Psoas muscle (tissue), 8 donors: Measurements from ENCODE around the gene CMTM1. TPM values are rescaled to one million over a fixed set of nuclear protein-coding genes. Genes with fewer than 3 reads are reported as not detected.

Source experiments
- ATAC-seq, 4 donors: fragments of 200-7000 bp; cut with Tn5 transposase; one replicate each; pipeline ENCODE4 v1.9.1; 2020; ENCODE audit warnings: moderate library complexity in 3 of 4, mild to moderate bottlenecking in 2 of 4
- DNase-seq, 2 donors: peaks; one replicate each; pipeline ENCODE4 v3.0.0-alpha.2; 2020
- H3K27ac ChIP-seq: fragments of 200-600 bp; one replicate; pipeline ENCODE4 v1.8.0; 2022
- H3K27me3 ChIP-seq, 3 donors: fragments of 200-600 bp in 1 of 3; one replicate each; pipeline versions ENCODE4 v1.6.1 to v1.8.0; 2013 to 2022; ENCODE audit warnings: low read length in 2 of 3, mild to moderate bottlenecking in 2 of 3, moderate library complexity in 1 of 3; ENCODE audit not compliant: insufficient read depth in 3 of 3
- H3K36me3 ChIP-seq, 2 donors: fragments of 200-600 bp in 1 of 2; one replicate each; pipeline versions ENCODE4 v1.6.1 to v1.8.0; 2013 to 2022; ENCODE audit warnings: low read depth in 1 of 2, mild to moderate bottlenecking in 1 of 2, moderate library complexity in 1 of 2; ENCODE audit not compliant: insufficient read depth in 1 of 2
- H3K4me1 ChIP-seq: fragments of 200-600 bp; one replicate; pipeline ENCODE4 v1.8.0; 2022
- H3K4me3 ChIP-seq: fragments of 200-600 bp; one replicate; pipeline ENCODE4 v1.8.0; 2022; ENCODE audit warnings: mild to moderate bottlenecking
- H3K9me3 ChIP-seq: fragments of 200-600 bp; one replicate; pipeline ENCODE4 v1.8.0; 2022
- CTCF ChIP-seq: fragments of 200-600 bp; IDR thresholded peaks from one replicate; pipeline ENCODE4 v1.8.0; 2022; ENCODE audit warnings: antibody characterized with exemption
- WGBS, 3 donors: extraction: QIAGEN DNeasy Blood & Tissue Kit; methylation state at CpG; one replicate each; pipeline versions ENCODE4 v1.1.6 to v1.1.7; 2013; 5-methylcytosine and 5-hydroxymethylcytosine counted together
- intact Hi-C, 2 donors: fragments of 100-400 bp; cut with DNase I; formaldehyde crosslinking; loops; one replicate each; pipeline versions ENCODE4 v1.11.0 to v1.14.2; 2022
- polyA plus RNA-seq, 3 donors: library from polyadenylated mRNA; stranded (reverse); fragments of 200-250 nt; gene quantifications; one replicate each; pipeline ENCODE4 v1.2.3, GENCODE V29; 2013
- total RNA-seq, 4 donors: library from RNA; stranded (reverse); fragmentation: NEBNext Ultra II Directional in 2 of 4; extraction: Animal tissue kit (Norgen Biotek cat#: 25700) in 2 of 4; gene quantifications; one replicate each; pipeline versions ENCODE4 v1.2.1 to v1.2.4, GENCODE V29; 2021 to 2023
- donor health status: healthy with polysubstance abuse.
- donor health status: DM: no; HTN: no; CAD: no; lungs with moderate emphysema.
- donor health status: Bipolar disorder and iron deficiency.
- donor health status: healthy.
- donor health status: DM: yes; HTN: yes; CAD: no.
- donor health status: DM: no; HTN: no; CAD: no.
- donor health status: DM: no; HTN: no; CAD: no.
- donor health status: DM: yes; HTN: yes; CAD: no.

CMTM1 gene
- total and polyA plus RNA-seq, 7 donors, result 0.04 to 1.1 (median 0.50) TPM; not detected in 3

- H3K4me1 ChIP-seq, result no peaks in the 10 kb centered on the region
- H3K4me3 ChIP-seq, result no peak overlapping the region
- 58 to 66% (median 60%) methylated on average over 3 of the region's 3 CpGs for WGBS, 3 donors
- H3K36me3 ChIP-seq, result no peaks in the 10 kb centered on the region
- TF ChIP-seq CTCF, result no peak
- ATAC-seq (no peak), DNase-seq (no peak)
- H3K27me3 ChIP-seq, result peaks cover 0 to 11% (median 0%) of the 10 kb centered on the region in 3 donors
- intact Hi-C loops, result no loop called here
- H3K9me3 ChIP-seq, result no peaks in the 10 kb centered on the region
- no peak overlapping the region for H3K27ac ChIP-seq
These were observed 31.9 kb downstream of the CMTM1 start for GRCh38 chr16:66598111-66598510.

DNA sequence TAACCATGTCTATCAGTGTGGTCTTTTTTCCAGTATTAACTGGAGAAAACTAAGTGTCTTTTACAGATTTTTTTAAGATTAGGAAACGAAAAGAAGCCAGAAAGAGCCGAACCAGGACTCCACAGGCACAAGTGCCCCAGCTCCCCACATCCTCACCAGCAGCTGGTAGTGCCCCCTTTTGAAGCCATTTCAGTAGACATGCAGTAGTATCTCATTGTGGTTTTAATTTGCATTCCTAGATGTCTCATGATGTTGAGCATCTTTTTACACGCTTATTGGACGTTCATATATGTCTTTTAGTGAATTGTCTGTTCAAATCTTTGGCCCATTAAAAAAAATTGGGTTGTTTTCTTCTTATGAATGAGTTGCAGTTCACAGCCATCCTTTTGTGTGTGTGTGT, 33.5 kb downstream of the CMTM1 start:
- Histone ChIP-seq H3K27ac (no peak overlapping the region), H3K27me3 (peaks cover 0 to 22% (median 7%) of the 10 kb centered on the region in 3 donors), H3K4me1 (no peaks in the 10 kb centered on the region), H3K4me3 (no peak overlapping the region), H3K36me3 (no peaks in the 10 kb centered on the region), H3K9me3 (no peaks in the 10 kb centered on the region)
- ATAC-seq (no peak), DNase-seq (no peak)
- intact Hi-C loops, result loop anchor here in 1 of 2 donors (10.0 kb wide), 2 partner anchors 115 to 195 kb away; no protein-coding TSS in a partner anchor
- 87 to 89% (median 87%) methylated on average over 4 of the region's 4 CpGs for WGBS, 3 donors
- no peak for TF ChIP-seq CTCF

- no peak for TF ChIP-seq CTCF
- H3K4me3 ChIP-seq, result no peak overlapping the region
- H3K36me3 ChIP-seq, result no peaks in the 10 kb centered on the region
- no peak overlapping the region for H3K27ac ChIP-seq
- H3K27me3 ChIP-seq, result peaks cover 0 to 22% (median 7%) of the 10 kb centered on the region in 3 donors
- no peaks in the 10 kb centered on the region for H3K4me1 ChIP-seq
- no peaks in the 10 kb centered on the region for H3K9me3 ChIP-seq
- 92 to 100% (median 98%) methylated on average over 1 of the region's 1 CpG for WGBS, 3 donors
- DNase-seq (no peak), ATAC-seq (no peak)
- intact Hi-C loops, result loop anchor here in 1 of 2 donors (10.0 kb wide), 2 partner anchors 116 to 196 kb away; no protein-coding TSS in a partner anchor
These were observed 34.2 kb downstream of the CMTM1 start for GRCh38 chr16:66600477-66600876.

GRCh38 chr16:66601471-66601870, 35.2 kb downstream of the CMTM1 start:
- no peak for ATAC-seq
- H3K27me3 ChIP-seq, result peaks cover 0 to 22% (median 7%) of the 10 kb centered on the region in 3 donors
- intact Hi-C loops, result loop anchor here in 1 of 2 donors (10.0 kb wide), 2 partner anchors 117 to 197 kb away; no protein-coding TSS in a partner anchor

More at GRCh38 chr16:66601471-66601870, 35.2 kb downstream of the CMTM1 start:
- H3K27ac ChIP-seq, result no peak overlapping the region
- 90 to 95% (median 93%) methylated on average over 5 of the region's 5 CpGs for WGBS, 3 donors
- DNase-seq, result no peak
- no peaks in the 10 kb centered on the region for H3K4me1 ChIP-seq
- no peak overlapping the region for H3K4me3 ChIP-seq
- no peaks in the 10 kb centered on the region for H3K36me3 ChIP-seq
- no peaks in the 10 kb centered on the region for H3K9me3 ChIP-seq
- TF ChIP-seq CTCF, result no peak
